HG03457 (cell line): ENCODE results near the gene CISH.

ENCODE experiments used
- ATAC-seq: cut with Tn5 transposase; IDR thresholded peaks from one replicate; pipeline ENCODE4 v1.9.1; 2021; ENCODE audit warnings: moderate number of reproducible peaks; ENCODE audit not compliant: unreplicated experiment

Gene CISH

DNA sequence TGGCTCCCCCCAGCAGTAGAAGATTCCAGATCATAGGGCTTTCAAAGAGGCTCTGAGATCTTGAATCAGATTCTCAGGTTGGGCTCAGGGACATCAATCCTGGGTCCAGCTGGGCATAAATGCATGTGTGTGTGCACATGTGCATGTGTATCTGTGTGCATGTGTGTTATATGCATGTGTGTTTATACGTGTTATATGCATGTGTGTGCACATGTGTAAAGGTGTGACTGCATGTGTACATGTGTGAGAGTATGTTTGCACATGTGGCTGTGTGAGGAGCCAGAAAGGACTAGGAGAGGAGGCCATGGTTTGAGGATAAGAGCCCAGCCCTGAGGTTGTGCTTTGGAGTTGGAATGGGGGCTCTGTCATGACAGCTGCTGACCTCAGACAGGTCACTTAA is 3.6 kb upstream of the CISH start:
- ATAC-seq: no peak

DNA sequence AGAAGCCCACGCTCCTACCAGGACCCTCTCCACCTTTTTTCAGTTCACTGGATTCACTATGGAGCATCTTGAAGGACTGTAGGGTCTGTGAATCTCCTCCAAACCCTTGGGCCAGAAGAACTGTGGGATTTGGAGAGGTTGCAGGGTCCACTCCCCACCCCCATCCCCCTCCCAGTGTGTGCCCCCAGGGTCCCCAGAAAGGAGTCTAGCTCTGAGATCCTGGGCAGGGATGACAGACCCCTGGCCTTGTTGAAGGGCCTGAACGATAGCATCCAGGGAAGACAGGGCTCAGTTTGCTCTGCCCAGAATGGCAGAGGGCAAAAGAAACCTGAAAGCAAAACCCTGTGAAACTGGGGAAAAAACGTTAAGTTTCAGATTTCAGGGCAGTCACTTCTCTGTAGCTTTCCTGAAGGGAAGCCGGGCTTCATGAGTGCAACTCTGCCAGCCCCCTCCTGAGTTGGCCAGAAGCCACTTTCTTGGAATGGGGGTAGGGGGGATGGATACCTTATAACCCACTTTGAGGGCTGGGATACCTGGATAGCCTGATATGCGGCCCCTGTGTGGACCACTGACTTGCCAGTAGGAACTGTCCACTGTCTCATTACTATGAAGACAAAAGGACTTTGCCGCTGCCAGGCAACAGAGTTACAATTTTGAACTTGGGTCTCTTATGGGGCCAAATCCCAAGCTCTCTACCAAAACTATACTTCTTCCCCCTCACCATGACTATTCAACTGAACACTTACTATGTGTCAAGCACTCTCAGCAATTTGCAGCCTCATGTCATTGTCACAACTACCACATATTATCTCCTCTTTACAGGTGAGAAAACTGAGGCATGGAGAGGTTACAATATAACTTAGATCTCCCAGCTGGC is 1.6 kb upstream of the CISH start:
- no peak for ATAC-seq

DNA sequence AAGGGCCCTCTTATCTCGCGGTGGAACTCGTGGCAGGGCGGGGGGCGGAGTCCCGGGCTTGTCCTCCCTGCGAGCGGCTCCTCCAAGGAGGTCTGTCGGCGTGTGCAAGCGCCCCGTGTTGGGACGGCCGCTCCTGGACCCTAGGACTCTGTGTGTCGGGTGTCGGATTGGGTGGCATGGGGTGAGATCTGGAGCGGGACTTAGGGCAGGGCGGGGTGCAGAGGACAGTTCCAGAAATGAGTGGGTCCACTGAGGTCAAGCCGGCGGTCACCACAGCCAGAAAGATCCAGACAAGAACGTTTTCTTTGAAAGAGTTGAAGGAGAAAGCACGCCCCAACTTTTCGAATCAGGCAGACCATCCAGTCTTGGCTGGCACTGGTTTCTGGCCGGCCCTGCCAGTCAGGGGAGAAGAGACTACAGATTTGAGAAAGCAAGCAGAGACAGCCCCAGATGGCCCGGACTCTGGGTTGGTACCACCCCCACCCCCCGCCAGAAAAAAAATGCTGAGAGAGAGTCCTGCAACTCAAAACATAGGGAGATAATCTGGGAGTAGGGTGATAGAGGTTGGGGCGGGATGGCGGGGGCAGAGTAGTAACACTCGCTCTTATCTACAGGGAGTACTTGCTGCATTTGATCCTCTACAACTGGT is 784 bp upstream of the CISH start:
- no peak for ATAC-seq

DNA sequence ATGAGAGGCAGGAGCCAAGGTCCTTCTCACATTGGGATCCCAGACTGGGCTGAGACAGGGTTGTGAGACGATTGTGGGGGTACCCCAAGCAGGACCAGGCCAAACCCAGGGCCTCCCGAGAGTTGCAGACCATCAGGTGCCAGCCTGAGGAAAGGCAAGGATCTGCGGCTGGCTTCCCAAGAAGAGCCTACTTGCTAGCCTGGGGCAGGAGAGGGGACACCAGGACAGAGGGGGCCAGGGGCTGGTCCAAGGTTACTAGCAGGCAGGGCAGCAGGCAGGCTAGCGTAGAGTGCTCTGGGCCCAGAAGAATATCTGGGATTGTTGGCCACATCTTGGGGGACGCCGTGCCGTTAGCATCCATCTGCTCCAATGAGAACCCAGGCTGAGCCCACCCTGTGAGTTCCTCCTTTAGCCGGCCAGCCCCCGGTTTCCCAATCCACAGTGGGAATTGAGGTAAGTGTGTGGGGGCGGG is 546 bp downstream of the CISH start:
- ATAC-seq: no peak

DNA sequence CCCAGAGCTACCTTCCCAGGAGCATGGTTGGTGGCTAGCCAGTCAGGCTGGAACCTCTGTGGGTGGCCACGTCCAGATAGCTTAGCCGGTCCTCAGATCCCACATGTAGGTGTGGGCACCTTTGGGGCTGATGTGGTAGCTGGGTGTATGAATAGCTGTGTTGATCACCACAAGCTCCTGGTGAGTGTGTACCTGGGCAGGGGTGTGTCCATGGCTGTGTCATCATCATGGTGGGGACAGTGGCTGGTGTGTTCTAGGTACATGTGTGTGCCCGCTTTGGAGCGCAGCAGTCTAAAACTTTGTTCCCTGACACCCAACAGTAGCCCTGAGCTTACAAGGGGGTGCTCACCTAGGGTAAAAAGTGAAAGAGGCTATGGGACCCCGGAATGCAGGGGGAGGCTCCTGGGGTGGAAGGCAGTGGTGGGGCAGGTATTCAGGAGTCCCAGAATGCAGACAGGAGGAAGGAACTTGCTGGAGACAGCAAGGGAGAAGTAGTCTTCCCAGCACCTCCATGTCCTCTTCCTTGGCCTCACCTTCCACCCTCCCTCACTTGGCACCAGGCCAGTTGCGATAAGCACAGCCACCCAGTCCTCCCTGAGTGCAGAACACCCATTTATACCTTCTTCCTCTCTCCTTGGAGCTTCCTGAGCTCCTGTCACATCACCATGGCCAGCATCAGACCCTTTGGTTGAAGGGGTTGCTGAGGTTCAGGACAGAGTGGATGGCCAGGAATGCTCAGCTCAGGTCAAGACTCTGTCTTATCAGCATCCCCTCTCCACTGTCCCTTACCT is 1.2 kb downstream of the CISH start:
- ATAC-seq: no peak

DNA sequence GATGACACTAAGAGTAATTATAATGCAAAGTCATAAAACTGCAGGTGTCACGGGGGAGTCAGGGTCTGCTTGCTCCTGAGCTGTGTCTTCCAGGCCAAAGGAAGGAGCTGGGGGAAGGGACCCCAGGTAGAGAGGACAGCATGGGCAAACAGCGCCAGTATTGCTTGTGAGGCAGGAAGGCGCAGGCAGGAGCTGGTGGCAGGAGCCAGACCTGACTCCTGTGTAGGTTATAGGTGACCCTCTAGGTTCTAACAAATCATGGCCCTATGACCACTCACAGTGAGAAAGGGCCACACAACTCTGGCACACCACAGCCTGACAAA is 1.9 kb downstream of the CISH start:
- ATAC-seq: no peak

DNA sequence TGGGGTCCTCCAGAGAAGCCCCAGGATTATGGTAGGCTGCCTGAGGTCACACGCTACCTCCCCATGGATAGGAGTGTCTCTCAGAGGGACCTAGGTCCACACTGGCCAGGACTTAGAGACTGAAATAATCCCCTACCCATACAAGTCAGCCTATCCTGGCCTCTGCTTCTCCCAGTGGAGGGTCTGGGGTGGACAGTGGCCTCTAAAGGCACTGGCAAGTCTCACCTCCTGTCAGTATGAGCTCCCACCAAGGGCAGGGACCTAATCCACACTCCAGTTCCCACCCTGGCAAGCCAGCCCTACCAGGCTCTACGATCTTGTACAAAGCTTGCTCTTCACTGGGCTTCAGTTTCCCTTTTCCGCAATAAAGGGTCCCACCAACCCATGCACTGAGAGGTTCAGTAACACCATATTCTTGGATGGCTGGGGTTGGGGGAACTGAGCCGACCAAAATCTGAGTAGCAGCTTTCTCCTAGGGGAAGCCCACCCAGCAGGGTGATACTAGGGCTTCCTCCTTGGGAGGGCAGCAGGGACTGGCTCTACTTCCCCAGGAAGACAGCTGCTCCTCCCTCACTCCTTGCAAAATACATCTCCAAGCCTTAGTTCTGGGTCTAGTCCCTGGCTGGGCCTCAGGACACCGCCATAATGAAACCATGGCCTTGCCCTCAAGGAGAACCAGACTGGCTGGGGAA is 2.4 kb downstream of the CISH start:
- no peak for ATAC-seq

DNA sequence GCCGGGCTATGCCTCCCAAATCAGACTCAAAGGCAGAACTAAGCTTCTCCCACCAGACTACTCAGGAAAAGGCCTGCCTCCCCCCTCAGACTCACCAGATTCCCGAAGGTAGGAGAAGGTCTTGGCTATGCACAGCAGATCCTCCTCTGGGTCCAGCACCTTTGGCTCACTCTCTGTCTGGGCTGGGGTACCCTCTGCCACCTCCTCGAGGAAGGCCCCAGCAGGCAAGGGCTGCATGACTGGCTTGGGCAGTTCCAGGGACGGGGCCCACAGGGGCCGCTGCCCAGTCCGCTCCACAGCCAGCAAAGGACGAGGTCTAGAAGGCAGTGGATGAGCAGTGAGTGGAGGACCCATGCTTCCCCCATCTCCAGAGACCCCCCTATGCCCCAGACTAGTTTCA is 3.3 kb downstream of the CISH start:
- ATAC-seq: no peak

DNA sequence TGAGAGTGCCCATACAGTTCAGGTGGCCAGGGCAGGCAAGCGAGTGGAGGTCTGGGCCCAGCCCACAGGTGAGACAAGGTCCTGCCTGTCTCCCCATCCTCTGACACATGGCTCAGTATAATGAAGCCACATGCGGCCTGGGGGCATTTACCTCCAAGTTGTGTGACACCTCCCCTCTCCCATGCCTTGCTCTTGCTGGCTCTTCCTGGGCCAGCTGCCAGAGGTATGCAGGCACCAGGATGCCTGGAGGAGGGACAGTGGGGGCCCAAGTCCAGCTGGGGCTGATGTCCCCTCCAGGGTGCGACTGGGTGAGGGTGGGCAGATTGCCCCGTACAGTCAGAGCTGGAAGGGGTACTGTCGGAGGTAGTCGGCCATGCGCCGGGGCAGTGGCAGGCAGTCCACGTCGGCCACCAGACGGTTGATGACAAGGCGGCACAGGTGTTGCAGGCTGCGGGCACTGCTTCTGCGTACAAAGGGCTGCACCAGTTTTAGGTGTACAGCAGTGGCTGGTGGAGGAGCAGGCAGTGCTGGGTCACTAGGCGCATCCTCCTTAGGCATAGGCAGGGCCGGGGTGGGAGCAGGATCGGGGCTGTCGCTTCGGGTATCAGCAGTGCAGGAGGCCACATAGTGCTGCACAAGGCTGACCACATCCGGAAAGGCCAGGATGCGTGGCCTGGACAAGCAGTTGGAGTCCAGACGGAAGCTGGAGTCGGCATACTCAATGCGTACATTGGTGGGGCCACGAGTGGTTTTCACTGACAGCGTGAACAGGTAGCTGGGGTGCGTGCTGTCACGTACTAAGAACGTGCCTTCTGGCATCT is 4.1 kb downstream of the CISH start:
- no peak for ATAC-seq

DNA sequence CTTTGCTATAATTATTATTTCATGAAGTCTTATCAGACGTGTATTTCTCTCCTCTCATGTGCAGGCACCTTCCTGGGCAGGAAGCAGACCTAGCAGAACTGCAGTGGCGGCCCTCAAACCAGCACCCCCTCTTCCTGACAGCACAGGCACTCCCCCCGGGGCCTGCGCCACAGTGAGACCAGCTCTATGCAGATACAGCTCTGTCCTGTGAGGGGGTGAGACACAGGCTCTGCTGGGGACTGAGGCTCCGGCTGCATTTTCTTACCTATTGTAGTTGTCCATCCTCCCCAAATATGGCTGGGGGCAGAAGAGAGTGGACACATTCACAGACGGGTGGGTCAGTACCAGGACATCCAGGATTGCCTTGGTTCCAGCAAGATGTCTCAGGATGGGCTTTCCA is 5.0 kb downstream of the CISH start:
- no peak for ATAC-seq

DNA sequence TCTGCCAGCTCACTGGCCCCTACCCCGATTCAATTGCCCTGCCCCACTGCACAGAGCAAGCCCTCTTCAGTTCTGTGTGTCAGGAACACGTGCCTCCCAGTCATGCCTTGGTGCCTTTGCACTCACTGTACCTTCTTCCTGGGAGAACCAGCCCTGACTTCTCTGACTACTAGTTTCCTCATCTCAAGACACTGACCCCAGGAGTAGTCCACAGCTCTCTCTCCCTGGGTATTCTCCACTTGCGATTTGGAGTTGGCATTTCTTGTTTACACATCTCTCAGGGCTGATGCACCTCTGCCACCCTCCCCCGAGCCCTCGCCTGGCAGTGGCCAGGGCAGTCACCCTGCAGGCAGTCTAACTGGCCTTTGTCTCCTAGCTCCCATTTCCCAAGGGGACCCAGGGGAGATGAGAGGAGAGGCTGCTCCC is 5.7 kb downstream of the CISH start:
- ATAC-seq: no peak

DNA sequence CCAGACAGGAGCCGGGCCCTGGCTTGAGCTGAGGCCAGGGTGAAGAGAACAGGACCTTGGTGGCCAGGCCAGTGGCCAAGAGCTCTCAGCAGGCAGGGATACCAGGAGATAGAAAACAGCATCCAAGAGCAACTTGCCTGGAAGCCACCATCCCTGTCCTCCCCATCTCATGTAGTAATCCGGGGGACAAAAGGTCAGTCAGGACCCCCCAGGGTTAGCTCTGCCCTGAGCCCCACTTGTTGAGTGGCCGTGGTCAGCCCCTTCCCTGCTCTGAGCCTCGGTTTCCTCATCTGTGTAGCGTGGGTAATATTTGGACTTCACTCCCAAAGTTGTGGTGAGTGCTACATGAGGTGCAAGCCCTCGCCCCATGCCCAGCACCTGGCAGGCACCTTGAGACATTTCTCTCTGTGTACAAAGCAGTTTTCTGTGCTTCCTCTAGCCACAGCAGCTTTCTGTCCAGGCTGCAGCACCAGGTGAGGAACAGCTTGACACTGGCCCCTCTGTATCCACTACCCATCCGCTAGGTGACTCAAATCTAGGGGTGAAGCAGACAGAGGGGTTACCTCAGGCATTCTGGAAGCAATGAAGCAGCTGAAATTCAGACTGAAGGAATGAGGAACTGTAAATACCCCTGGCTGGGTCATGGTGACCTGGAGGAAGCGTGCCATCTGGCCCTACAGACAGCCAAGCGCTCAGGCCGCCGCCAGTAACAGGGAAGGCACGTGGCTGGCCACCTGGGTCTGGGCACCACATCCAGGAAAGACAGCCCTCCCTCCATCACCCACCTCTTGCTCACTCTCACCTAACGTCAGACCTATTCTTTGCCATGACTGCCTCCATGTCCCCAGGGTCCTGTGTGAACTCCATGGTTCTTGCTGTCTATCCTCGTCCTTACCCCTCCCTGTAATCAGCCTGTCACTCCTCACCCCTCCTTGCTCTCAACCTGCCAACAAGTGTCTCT is 6.7 kb downstream of the CISH start:
- ATAC-seq: no peak

DNA sequence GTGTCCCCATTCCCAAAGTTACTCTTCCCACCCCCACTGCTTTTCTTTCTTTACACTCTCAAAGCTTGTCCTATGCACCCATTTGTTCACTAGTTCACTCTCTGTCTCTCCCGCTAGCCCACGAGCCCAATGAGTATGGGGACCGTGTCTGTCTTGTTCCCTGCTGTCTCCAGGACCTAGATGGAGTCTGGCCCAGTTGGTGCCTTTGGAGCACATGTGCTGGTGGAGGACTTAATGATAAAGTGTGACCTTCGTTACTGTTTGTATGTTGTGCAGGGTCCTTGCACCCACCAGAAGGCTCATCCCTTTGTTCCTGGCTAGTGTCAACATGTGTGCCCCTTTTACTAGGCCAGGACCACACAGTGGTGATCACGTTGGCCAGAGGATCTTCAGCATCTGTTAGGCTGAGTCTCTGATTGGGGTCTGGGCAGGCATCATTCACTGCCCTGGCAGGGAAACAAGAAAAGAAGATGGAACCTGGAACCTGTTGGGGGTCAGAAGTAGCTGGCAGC is 7.4 kb downstream of the CISH start:
- no peak for ATAC-seq

DNA sequence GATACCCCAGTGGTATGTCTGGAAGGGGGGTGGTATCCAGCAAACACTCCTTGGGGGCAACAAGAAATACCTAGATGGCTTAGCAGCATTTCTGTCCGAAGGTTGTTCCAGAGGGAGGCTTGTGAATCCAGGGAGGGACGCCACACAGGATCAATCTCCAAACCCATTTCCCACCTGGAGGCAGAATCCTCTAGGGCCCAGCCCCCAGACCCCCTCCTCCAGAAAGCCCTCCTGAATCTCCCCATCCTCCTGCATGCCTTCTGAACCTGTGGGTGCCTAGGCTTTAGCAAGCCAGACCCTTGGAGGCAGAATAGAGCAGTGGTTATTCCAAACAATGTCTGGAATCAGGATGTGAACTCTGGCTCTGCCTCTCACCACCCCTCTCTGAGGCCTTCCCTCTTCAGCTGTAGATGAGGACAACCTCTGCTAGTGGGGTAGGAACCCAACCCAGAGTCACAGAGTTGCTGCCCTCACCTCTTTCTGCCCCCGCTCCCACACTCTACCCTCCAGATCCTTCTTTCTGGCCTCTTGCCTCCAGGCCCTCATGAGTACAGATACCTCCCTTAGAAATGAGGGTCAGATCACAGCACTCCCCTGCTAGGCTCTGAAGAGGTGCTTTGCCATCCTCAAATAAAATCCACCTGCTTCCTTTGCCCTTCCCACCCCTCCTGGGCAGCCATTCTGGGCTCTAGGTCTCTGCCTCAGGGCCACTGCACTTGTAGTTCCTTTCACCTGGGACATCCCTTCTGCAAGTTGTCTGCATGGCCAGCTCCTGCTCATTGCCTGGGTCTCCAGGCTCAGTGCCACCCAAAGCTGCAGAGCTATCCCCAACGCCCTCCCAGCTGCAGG is 8.1 kb downstream of the CISH start:
- no peak for ATAC-seq

DNA sequence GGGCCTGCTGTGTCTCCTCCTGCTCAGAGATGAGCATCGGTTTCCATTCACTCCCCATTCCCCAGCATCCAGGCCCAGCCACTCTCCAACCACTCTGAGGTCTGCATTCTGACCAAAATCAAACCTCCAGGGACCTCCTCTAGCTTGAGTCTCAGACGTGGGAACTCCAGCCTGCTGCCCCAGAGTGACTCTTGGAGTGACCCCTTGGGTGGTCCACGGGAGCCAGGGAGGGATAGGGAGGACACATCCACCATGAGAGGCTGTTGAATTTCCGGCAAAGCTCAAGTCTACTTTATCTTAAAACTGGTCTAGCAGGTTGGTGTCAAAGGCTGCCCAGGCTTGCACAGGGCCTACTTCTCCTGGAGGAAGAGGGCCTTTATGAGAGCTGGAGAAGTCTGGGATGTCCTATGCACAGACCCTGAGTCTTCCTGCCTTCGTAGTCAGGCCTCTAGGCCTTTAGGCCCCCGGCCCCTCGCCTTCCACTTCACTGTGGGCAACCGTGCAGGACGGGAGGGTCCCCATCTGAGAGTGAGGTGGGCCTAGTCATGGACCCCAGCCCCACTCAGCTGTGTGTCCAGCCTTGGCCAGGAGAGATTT is 8.9 kb downstream of the CISH start:
- ATAC-seq: no peak

DNA sequence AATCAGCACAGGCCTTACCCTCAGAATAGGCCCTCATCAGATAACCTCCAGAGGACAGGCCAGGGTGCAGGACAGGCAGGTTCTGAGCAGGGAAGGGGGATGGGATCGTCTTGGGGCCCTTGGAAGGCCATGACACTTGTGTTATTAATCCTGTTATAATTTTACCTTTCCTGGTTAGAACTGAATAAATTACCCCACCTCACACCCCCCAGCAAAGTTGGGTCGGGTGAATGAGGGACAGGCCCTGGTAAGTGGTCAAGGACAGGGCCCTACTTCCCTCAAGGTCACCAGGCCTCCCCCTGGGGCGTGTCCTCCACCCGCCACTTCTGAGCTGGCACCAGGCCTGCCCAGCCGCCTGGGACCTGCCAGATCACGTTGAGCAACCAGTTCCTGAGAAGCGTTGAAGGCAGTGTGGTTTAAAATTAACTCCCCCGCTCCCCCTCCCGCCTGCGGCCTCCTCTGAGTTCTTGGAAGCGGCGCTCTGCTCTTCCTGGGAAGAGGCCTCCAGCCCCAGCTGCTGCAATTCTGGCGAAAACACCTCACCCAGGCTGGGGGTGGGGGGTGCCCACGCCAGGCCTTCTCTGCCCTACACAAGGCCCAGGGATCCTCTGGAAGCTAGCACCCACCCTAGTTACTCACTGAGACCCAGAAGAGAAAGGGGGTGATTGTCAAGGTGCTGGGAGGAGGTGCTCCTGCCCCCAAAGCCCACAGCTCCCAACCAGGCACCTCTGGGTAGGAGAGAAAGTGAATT is 10.6 kb downstream of the CISH start:
- ATAC-seq: peak; percentile 58
